DND-41 (cell line): ENCODE data around the gene LY86.
"Not testable (repeated sequence)": the region's sequence is repeated elsewhere in the genome, so short reads cannot be mapped to it uniquely, and the experiment has no call there.

Experiments
- ATAC-seq: fragments of 200-7000 bp; cut with Tn5 transposase; 3 replicates; pipeline ENCODE4 v1.9.1; 2021; ENCODE audit warnings: low read depth; ENCODE audit not compliant: insufficient read depth
- DNase-seq: peaks from one replicate; pipeline ENCODE4 v3.0.0-alpha.2; 2020
- H2AFZ ChIP-seq: 2 replicates; pipeline ENCODE4 v1.6.0; 2012; ENCODE audit warnings: low read depth, low read length
- H3K27ac ChIP-seq: 2 replicates; pipeline ENCODE4 v1.5.1; 2012; ENCODE audit warnings: low read length, inconsistent platforms
- H3K27me3 ChIP-seq: fragments of 200-600 bp; sonication (generic); 2 replicates; pipeline ENCODE4 v1.6.0; 2012; ENCODE audit warnings: low read length, mild to moderate bottlenecking, inconsistent platforms; ENCODE audit not compliant: insufficient read depth, poor library complexity
- H3K36me3 ChIP-seq: 2 replicates; pipeline ENCODE4 v1.5.1; 2012; ENCODE audit warnings: low read length, inconsistent platforms; ENCODE audit not compliant: insufficient read depth
- H3K4me1 ChIP-seq: 2 replicates; pipeline ENCODE4 v1.5.1; 2012; ENCODE audit warnings: mild to moderate bottlenecking, low read length; ENCODE audit not compliant: insufficient read depth
- H3K4me2 ChIP-seq: 2 replicates; pipeline ENCODE4 v1.6.0; 2012; ENCODE audit warnings: mild to moderate bottlenecking, moderate library complexity, low read length, inconsistent platforms; ENCODE audit not compliant: insufficient read depth
- H3K4me3 ChIP-seq, 2 experiments: fragments of 200-600 bp in 1 of 2; shearing (Covaris generic) in 1 of 2; 2 replicates each; pipeline ENCODE4 v1.5.1; 2012 to 2016; ENCODE audit warnings: inconsistent platforms in 2 of 2, low read length in 2 of 2, mild to moderate bottlenecking in 2 of 2, low read depth in 1 of 2, moderate library complexity in 1 of 2
- H3K79me2 ChIP-seq: 2 replicates; pipeline ENCODE4 v1.6.0; 2012; ENCODE audit warnings: low read length, inconsistent platforms; ENCODE audit not compliant: insufficient read depth
- H3K9ac ChIP-seq: 2 replicates; pipeline ENCODE4 v1.6.0; 2012; ENCODE audit warnings: low read depth, mild to moderate bottlenecking, inconsistent platforms, low read length, moderate library complexity
- H3K9me3 ChIP-seq: 2 replicates; pipeline ENCODE4 v1.5.1; 2012; ENCODE audit warnings: low read length, moderate library complexity, mild to moderate bottlenecking, inconsistent platforms; ENCODE audit not compliant: insufficient read depth, severe bottlenecking
- H4K20me1 ChIP-seq: 2 replicates; pipeline ENCODE4 v1.6.0; 2012; ENCODE audit warnings: low read length; ENCODE audit not compliant: insufficient read depth
- EZH2 ChIP-seq: IDR thresholded peaks from 3 replicates; pipeline ENCODE4 v1.6.1; 2012; ENCODE audit warnings: borderline replicate concordance, low read depth, mild to moderate bottlenecking, moderate library complexity, low read length, inconsistent platforms; ENCODE audit not compliant: severe bottlenecking
- TF ChIP-seq, protein P1 (sequence below): IDR thresholded peaks from 2 replicates; pipeline ENCODE4 v1.5.1; 2012; ENCODE audit warnings: borderline replicate concordance, low read length, moderate library complexity, mild to moderate bottlenecking; ENCODE audit not compliant: poor library complexity, severe bottlenecking; ENCODE audit errors: extremely low read depth

The LY86 gene

DNA sequence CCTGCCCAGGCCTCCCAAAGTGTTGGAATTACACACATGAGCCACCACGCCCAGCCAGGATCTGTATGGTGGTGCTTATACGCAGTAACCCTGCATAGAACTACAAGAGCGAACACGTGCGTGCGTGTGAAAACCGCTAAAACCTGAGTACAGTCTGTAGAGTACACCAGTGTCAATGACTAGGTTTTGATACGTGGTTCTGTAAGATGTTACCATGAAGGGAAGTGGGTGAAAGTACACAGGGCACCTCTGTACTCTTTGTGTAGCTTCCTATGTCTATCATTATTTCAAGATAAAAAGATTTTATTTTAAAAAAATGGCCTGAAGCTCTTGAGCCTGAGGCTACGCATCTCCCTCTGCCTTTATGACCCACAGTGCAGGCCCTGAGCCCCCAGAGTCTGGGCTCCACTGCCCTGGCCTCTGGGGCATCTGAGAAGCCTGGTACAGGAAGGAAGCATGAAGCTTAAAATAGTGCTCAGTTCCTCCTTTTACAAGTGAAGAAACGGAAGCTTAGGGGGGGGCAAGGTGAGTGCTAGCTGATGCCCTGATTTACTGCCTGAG lies 21.6 kb downstream of the LY86 start:
- Histone ChIP-seq H3K27ac (no peak overlapping the region), H3K9ac (no peak overlapping the region), H3K4me2 (no peak overlapping the region), H3K4me1 (peaks cover 3% of the 10 kb centered on the region; the same call in 1 of the 2 replicates), H2AFZ (no peak overlapping the region), H3K27me3 (no peaks in the 10 kb centered on the region), H3K4me3 (no peak overlapping the region), H4K20me1 (no peaks in the 10 kb centered on the region), H3K9me3 (no peaks in the 10 kb centered on the region), H3K36me3 (no peaks in the 10 kb centered on the region), H3K79me2 (no peaks in the 10 kb centered on the region)
- no peak for TF ChIP-seq EZH2
- DNase-seq (no peak), ATAC-seq (peak; percentile 45; the same call in 1 of the 3 replicates)

GRCh38 chr6:6611486-6611885 lies 23.0 kb downstream of the LY86 start:
- Histone ChIP-seq H3K79me2 (no peaks in the 10 kb centered on the region), H3K9ac (no peak overlapping the region), H4K20me1 (no peaks in the 10 kb centered on the region), H3K9me3 (no peaks in the 10 kb centered on the region), H3K4me3 (no peak overlapping the region), H3K4me1 (no peaks in the 10 kb centered on the region), H3K4me2 (no peak overlapping the region), H3K27ac (no peak overlapping the region), H2AFZ (no peak overlapping the region), H3K27me3 (no peaks in the 10 kb centered on the region), H3K36me3 (no peaks in the 10 kb centered on the region)
- no peak for DNase-seq
- ATAC-seq = no peak
- TF ChIP-seq EZH2 = no peak
- TF ChIP-seq, protein P1, sequence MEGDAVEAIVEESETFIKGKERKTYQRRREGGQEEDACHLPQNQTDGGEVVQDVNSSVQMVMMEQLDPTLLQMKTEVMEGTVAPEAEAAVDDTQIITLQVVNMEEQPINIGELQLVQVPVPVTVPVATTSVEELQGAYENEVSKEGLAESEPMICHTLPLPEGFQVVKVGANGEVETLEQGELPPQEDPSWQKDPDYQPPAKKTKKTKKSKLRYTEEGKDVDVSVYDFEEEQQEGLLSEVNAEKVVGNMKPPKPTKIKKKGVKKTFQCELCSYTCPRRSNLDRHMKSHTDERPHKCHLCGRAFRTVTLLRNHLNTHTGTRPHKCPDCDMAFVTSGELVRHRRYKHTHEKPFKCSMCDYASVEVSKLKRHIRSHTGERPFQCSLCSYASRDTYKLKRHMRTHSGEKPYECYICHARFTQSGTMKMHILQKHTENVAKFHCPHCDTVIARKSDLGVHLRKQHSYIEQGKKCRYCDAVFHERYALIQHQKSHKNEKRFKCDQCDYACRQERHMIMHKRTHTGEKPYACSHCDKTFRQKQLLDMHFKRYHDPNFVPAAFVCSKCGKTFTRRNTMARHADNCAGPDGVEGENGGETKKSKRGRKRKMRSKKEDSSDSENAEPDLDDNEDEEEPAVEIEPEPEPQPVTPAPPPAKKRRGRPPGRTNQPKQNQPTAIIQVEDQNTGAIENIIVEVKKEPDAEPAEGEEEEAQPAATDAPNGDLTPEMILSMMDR = no peak

DNA sequence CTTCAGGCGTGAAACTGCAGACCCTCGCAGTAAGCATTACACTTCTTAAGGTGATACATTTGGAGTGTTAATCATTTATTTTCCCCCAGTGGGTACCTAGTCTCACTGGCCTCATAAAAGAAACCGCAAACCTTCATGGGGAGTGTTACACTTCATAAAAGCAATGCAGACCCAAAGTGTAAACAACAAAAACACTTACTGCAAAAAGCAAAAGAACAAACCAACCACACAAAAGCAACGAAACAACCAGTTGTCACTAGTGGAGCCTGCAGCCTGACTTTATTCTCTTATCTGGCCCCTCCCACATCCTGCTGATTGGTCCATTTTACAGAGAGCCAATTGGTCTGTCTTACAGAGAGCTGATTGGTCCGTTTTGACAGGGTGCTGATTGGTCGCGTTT lies 23.8 kb downstream of the LY86 start:
- Histone ChIP-seq H3K9me3 (no peaks in the 10 kb centered on the region), H3K27me3 (no peaks in the 10 kb centered on the region), H3K4me2 (no peak overlapping the region), H3K36me3 (no peaks in the 10 kb centered on the region), H3K79me2 (no peaks in the 10 kb centered on the region), H3K4me3 (no peak overlapping the region), H2AFZ (no peak overlapping the region), H3K4me1 (no peaks in the 10 kb centered on the region), H3K9ac (no peak overlapping the region), H4K20me1 (no peaks in the 10 kb centered on the region), H3K27ac (no peak overlapping the region)
- no peak for TF ChIP-seq EZH2
- TF ChIP-seq, protein P1 = no peak
- ATAC-seq = no peak
- DNase-seq = no peak

GRCh38 chr6:6613103-6613718 lies 24.7 kb downstream of the LY86 start:
- not testable (repeated sequence) for H2AFZ ChIP-seq, H3K27me3 ChIP-seq, H3K4me2 ChIP-seq, H3K9me3 ChIP-seq, H4K20me1 ChIP-seq, H3K4me3 ChIP-seq, H3K36me3 ChIP-seq, H3K79me2 ChIP-seq, ATAC-seq, H3K4me1 ChIP-seq, H3K9ac ChIP-seq, DNase-seq, H3K27ac ChIP-seq
